Activated CD4-positive, CD25-positive, alpha-beta regulatory T cell (primary cell): ENCODE measurements around the gene DYTN.

ENCODE experiments used
- DNase-seq, 4 experiments: peaks; one replicate each; lab custom pipeline; 2025; lab: John Stamatoyannopoulos, UW

Gene DYTN

DNA sequence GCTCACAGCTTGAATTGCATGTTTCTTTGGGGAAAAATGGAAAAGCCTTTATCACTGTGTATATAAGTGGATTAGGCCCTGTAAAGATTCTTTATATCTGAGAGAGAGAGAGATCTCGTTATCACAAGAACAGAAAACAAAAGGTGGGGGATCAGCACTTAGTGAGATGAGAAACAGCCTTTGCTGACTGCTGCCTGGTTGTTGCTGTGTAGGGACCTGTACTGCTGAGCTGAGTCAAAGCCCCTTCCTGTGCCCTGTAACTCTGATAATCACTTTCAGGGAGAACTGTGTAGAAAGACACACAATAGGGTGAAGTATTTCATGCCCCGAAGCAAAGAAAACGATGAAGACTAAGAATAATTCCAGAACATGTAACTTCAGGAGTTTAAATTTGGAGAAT, 106.5 kb downstream of the DYTN start:
- no peak for DNase-seq

DNA sequence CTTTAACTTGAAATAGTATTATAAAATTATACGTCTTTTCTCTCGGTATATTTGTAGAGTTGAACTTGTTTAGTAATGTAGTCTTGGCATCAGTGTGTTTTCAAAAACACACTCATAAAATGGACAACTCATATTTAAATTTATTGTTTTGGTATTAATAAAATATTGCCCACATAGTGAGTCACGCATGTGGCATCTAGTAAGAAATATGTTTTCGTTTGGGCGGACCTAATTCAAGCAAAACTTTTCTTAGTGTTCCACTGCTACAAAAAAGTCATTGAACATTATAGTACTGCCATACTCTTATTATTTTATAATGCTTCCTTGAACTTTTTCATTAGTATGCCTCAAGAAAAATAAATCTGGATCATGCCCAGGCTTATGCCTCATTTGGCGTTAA, 107.0 kb downstream of the DYTN start:
- DNase-seq: no peak

DNA sequence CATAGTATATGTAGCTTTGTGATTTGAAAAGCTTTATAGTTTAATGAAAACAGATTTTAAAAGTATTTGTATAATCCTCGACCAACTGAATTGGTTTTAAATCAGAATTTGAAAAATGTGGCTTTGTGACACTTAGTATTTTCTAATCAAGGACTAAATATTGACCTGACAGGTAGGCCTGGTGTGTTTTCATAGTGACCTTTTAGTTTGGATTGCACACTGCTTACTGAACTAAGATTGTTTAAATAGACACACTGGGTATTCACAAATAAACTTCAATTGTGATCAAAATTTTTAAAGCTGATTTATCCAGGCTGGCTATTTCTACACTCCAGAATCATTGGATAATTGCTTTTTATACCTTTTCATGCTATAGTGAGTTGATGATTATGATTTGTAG, 107.7 kb downstream of the DYTN start:
- no peak for DNase-seq

DNA sequence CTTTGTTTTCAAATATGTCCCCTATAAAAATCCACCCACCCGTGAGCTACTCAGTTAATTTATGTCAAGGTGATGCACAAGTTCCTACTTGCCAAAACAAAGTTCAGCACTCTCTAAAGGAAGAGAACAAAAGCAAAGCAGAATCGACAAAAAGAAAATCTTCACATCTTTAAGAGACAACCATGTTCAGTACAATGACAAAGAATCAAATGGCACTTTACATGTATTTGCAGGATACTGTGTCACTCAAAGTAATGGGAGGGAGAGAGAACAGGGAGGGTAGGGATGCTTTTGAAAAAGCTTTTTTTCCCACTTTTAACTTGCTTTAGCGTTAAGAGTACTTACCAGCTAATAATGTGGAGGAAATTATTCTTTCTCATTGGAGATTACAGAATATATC, 115.0 kb downstream of the DYTN start:
- DNase-seq: no peak
